ENCODE measurements around the gene IGF1R. TPM values are rescaled to one million over a fixed set of nuclear protein-coding genes. Genes with fewer than 3 reads are reported as not detected.
"Not testable (repeated sequence)": the region's sequence is repeated elsewhere in the genome, so short reads cannot be mapped to it uniquely, and the experiment has no call there.

IGF1R gene
- total RNA-seq, 4 donors from 2014 or later: 51.5 to 146 (median 89.6) TPM

GRCh38 chr15:98617328-98617980 lies 30.9 kb upstream of the IGF1R start:
- Histone ChIP-seq H3K36me3 (no peaks in the 10 kb centered on the region), H3K27ac (no peak overlapping the region), H3K9me3 (no peaks in the 10 kb centered on the region), H3K4me1 (no peaks in the 10 kb centered on the region), H3K27me3 (peaks cover 21% of the 10 kb centered on the region), H3K4me3 (replicated peaks in 1 of 3) (no peak overlapping the region)
- 83 to 89% methylated on average over 5 of the region's 5 CpGs for WGBS, 2 donors
- no peak for TF ChIP-seq CTCF (IDR thresholded peaks at IDR 0.05)
- no peak for TF ChIP-seq POLR2A (IDR thresholded peaks at IDR 0.05)
- no peak for DNase-seq
- intact Hi-C loops (cut with DNase I): no loop called here

GRCh38 chr15:98618576-98618975 lies 29.8 kb upstream of the IGF1R start:
- H3K27ac ChIP-seq: not testable (repeated sequence)
- H3K27me3 ChIP-seq: peaks cover 21% of the 10 kb centered on the region

GRCh38 chr15:98620020-98620419 lies 28.3 kb upstream of the IGF1R start:
- intact Hi-C loops (cut with DNase I): no loop called here
- Histone ChIP-seq H3K4me1 (no peaks in the 10 kb centered on the region), H3K9me3 (no peaks in the 10 kb centered on the region), H3K4me3 (replicated peaks in 1 of 3) (no peak overlapping the region), H3K27ac (no peak overlapping the region), H3K27me3 (peaks cover 24% of the 10 kb centered on the region), H3K36me3 (no peaks in the 10 kb centered on the region)
- DNase-seq: no peak
- TF ChIP-seq POLR2A (IDR thresholded peaks at IDR 0.05): no peak
- TF ChIP-seq CTCF (IDR thresholded peaks at IDR 0.05): no peak
- WGBS, 2 donors: 80 to 83% methylated on average over 8 of the region's 8 CpGs

More at GRCh38 chr15:98618576-98618975, 29.8 kb upstream of the IGF1R start:
- WGBS, 2 donors: 92 to 98% methylated on average over 13 of the region's 13 CpGs
- DNase-seq; H3K4me1 ChIP-seq; H3K36me3 ChIP-seq; H3K9me3 ChIP-seq; intact Hi-C loops (cut with DNase I); H3K4me3 ChIP-seq (replicated peaks in 1 of 3): not testable (repeated sequence)

- no peak for DNase-seq
- intact Hi-C loops (cut with DNase I): no loop called here
- WGBS, 2 donors: 46 to 69% methylated on average over 2 of the region's 2 CpGs
- H3K4me1 ChIP-seq: no peaks in the 10 kb centered on the region
- H3K9me3 ChIP-seq: no peaks in the 10 kb centered on the region
- H3K27ac ChIP-seq: no peak overlapping the region
- no peak overlapping the region for H3K4me3 ChIP-seq (replicated peaks in 1 of 3)
- no peaks in the 10 kb centered on the region for H3K36me3 ChIP-seq
- H3K27me3 ChIP-seq: peaks cover 24% of the 10 kb centered on the region
- TF ChIP-seq POLR2A (IDR thresholded peaks at IDR 0.05) (no peak), CTCF (IDR thresholded peaks at IDR 0.05) (no peak)
Observed at GRCh38 chr15:98621021-98621420, 27.3 kb upstream of the IGF1R start.

GRCh38 chr15:98625614-98626013 lies 22.7 kb upstream of the IGF1R start:
- H3K36me3 ChIP-seq: no peaks in the 10 kb centered on the region
- no peak overlapping the region for H3K4me3 ChIP-seq (replicated peaks in 1 of 3)
- intact Hi-C loops (cut with DNase I): no loop called here
- TF ChIP-seq POLR2A (IDR thresholded peaks at IDR 0.05): no peak
- peaks cover 11% of the 10 kb centered on the region for H3K27me3 ChIP-seq
- DNase-seq: no peak
- no peaks in the 10 kb centered on the region for H3K4me1 ChIP-seq
- no peak overlapping the region for H3K27ac ChIP-seq
- 93 to 95% methylated on average over 22 of the region's 22 CpGs for WGBS, 2 donors
- no peaks in the 10 kb centered on the region for H3K9me3 ChIP-seq

- DNase-seq: no peak
- WGBS, 2 donors: 85 to 90% methylated on average over 4 of the region's 4 CpGs
- Histone ChIP-seq H3K27ac (no peak overlapping the region), H3K9me3 (no peaks in the 10 kb centered on the region), H3K4me3 (replicated peaks in 1 of 3) (no peak overlapping the region), H3K4me1 (no peaks in the 10 kb centered on the region), H3K36me3 (no peaks in the 10 kb centered on the region), H3K27me3 (peaks cover 7% of the 10 kb centered on the region)
- intact Hi-C loops (cut with DNase I): no loop called here
- TF ChIP-seq POLR2A (IDR thresholded peaks at IDR 0.05) (no peak), CTCF (IDR thresholded peaks at IDR 0.05) (no peak)
Observed at GRCh38 chr15:98626153-98626552, 22.2 kb upstream of the IGF1R start.
